ENCODE data around the gene PRAMEF4.
"Not testable (repeated sequence)": the region's sequence is repeated elsewhere in the genome, so short reads cannot be mapped to it uniquely, and the experiment has no call there.

The PRAMEF4 gene

GRCh38 chr1:12886101-12886500, at the start of gene PRAMEF4:
TSS of gene PRAMEF4 (minus strand) at chr1:12886201. CDS start at chr1:12883394, 2,807 bp downstream.
- not testable (repeated sequence) for H3K27me3 ChIP-seq (ENCODE audit: low read depth, low read length); H3K4me2 ChIP-seq (ENCODE audit: low read length); H3K36me3 ChIP-seq (replicated peaks; ENCODE audit: low read depth, low read length); H4K20me1 ChIP-seq (ENCODE audit: insufficient read depth, low read length); H3K9ac ChIP-seq (ENCODE audit: low read length); H3K9me3 ChIP-seq (ENCODE audit: insufficient read depth, low read length); H3K4me3 ChIP-seq (ENCODE audit: low read length); H2AFZ ChIP-seq (ENCODE audit: low read depth, low read length); H3K4me1 ChIP-seq (ENCODE audit: low read length); H3K27ac ChIP-seq (ENCODE audit: low read length); H3K79me2 ChIP-seq (ENCODE audit: low read length)

DNA sequence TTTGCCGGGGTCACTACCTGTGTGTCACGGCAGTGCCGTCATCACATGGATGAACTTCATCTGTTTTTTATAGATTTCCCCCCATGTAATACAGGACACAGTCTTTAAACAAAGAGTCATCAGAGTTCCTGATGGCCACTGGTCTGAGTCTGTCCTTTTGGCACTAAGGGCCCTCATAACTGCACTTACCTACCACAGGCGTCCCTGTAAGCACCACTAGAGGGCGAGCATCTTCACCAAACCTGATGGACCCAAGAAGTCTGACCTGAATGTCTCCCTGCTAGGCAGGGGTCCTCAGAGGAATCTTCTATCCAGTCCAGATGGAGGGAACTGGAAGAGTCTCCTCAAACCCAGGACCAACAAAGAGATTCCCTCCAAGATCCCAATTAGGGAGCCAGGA, 38.4 kb upstream of the PRAMEF4 start:
- not testable (repeated sequence) for H3K9me3 ChIP-seq (ENCODE audit: insufficient read depth, low read length); H3K9ac ChIP-seq (ENCODE audit: low read length); H2AFZ ChIP-seq (ENCODE audit: low read depth, low read length); H4K20me1 ChIP-seq (ENCODE audit: insufficient read depth, low read length); H3K27ac ChIP-seq (ENCODE audit: low read length); H3K36me3 ChIP-seq (replicated peaks; ENCODE audit: low read depth, low read length); H3K79me2 ChIP-seq (ENCODE audit: low read length); H3K27me3 ChIP-seq (ENCODE audit: low read depth, low read length); H3K4me3 ChIP-seq (ENCODE audit: low read length); H3K4me2 ChIP-seq (ENCODE audit: low read length); H3K4me1 ChIP-seq (ENCODE audit: low read length)

- H3K4me2 ChIP-seq (ENCODE audit: low read length); H3K27ac ChIP-seq (ENCODE audit: low read length); H3K9ac ChIP-seq (ENCODE audit: low read length); H3K9me3 ChIP-seq (ENCODE audit: insufficient read depth, low read length); H2AFZ ChIP-seq (ENCODE audit: low read depth, low read length); H3K4me3 ChIP-seq (ENCODE audit: low read length); H4K20me1 ChIP-seq (ENCODE audit: insufficient read depth, low read length); H3K36me3 ChIP-seq (replicated peaks; ENCODE audit: low read depth, low read length); H3K4me1 ChIP-seq (ENCODE audit: low read length); H3K79me2 ChIP-seq (ENCODE audit: low read length); H3K27me3 ChIP-seq (ENCODE audit: low read depth, low read length): not testable (repeated sequence)
These were observed 35.7 kb upstream of the PRAMEF4 start for GRCh38 chr1:12921749-12922148.

- H3K9me3 ChIP-seq (ENCODE audit: insufficient read depth, low read length); H3K4me1 ChIP-seq (ENCODE audit: low read length); H2AFZ ChIP-seq (ENCODE audit: low read depth, low read length); H3K79me2 ChIP-seq (ENCODE audit: low read length); H3K27ac ChIP-seq (ENCODE audit: low read length); H3K27me3 ChIP-seq (ENCODE audit: low read depth, low read length); H3K9ac ChIP-seq (ENCODE audit: low read length); H4K20me1 ChIP-seq (ENCODE audit: insufficient read depth, low read length); H3K4me2 ChIP-seq (ENCODE audit: low read length); H3K36me3 ChIP-seq (replicated peaks; ENCODE audit: low read depth, low read length); H3K4me3 ChIP-seq (ENCODE audit: low read length): not testable (repeated sequence)
These were observed 30.3 kb upstream of the PRAMEF4 start, which contains the start of gene PRAMEF7 for GRCh38 chr1:12916310-12916709. TSS of gene PRAMEF7 (plus strand) at chr1:12916610. CDS start at chr1:12917693, 1,083 bp downstream.

GRCh38 chr1:12903793-12904572, 18.0 kb upstream of the PRAMEF4 start:
- not testable (repeated sequence) for H3K4me3 ChIP-seq (ENCODE audit: low read length); H3K4me1 ChIP-seq (ENCODE audit: low read length); H4K20me1 ChIP-seq (ENCODE audit: insufficient read depth, low read length); H3K9ac ChIP-seq (ENCODE audit: low read length); H3K36me3 ChIP-seq (replicated peaks; ENCODE audit: low read depth, low read length); H3K79me2 ChIP-seq (ENCODE audit: low read length); H3K4me2 ChIP-seq (ENCODE audit: low read length); H2AFZ ChIP-seq (ENCODE audit: low read depth, low read length); H3K27me3 ChIP-seq (ENCODE audit: low read depth, low read length); H3K9me3 ChIP-seq (ENCODE audit: insufficient read depth, low read length); H3K27ac ChIP-seq (ENCODE audit: low read length)

DNA sequence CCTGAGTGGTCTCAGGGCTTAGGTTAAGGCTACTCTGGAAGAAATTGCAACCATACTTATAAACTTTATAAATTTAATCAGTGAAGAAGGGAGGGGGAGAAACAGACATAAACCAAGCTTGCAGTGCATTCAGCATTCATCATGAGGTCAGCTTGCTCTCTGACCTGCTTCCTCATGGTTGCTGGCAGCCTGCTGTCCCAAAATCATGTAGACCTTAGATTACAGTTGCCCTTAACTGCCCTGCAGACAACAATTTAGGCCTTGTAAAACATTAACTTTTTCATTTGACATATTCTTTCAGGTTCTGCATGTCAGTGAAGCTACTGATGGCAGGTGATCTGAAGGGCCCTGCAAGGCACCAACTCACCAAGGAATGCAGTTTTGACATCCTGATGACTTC, 13.2 kb upstream of the PRAMEF4 start:
- not testable (repeated sequence) for H3K4me3 ChIP-seq (ENCODE audit: low read length); H3K9ac ChIP-seq (ENCODE audit: low read length); H4K20me1 ChIP-seq (ENCODE audit: insufficient read depth, low read length); H3K4me2 ChIP-seq (ENCODE audit: low read length); H3K9me3 ChIP-seq (ENCODE audit: insufficient read depth, low read length); H3K27ac ChIP-seq (ENCODE audit: low read length); H3K27me3 ChIP-seq (ENCODE audit: low read depth, low read length); H3K36me3 ChIP-seq (replicated peaks; ENCODE audit: low read depth, low read length); H3K4me1 ChIP-seq (ENCODE audit: low read length); H2AFZ ChIP-seq (ENCODE audit: low read depth, low read length); H3K79me2 ChIP-seq (ENCODE audit: low read length)

- H3K36me3 ChIP-seq (replicated peaks; ENCODE audit: low read depth, low read length); H3K27me3 ChIP-seq (ENCODE audit: low read depth, low read length); H3K4me3 ChIP-seq (ENCODE audit: low read length); H3K9ac ChIP-seq (ENCODE audit: low read length); H3K9me3 ChIP-seq (ENCODE audit: insufficient read depth, low read length); H3K4me1 ChIP-seq (ENCODE audit: low read length); H3K4me2 ChIP-seq (ENCODE audit: low read length); H3K79me2 ChIP-seq (ENCODE audit: low read length); H3K27ac ChIP-seq (ENCODE audit: low read length); H4K20me1 ChIP-seq (ENCODE audit: insufficient read depth, low read length); H2AFZ ChIP-seq (ENCODE audit: low read depth, low read length): not testable (repeated sequence)
These were observed 12.2 kb upstream of the PRAMEF4 start, which contains the start of gene PRAMEF10 for GRCh38 chr1:12898170-12898569. TSS of gene PRAMEF10 (minus strand) at chr1:12898270. CDS start at chr1:12895847, 2,423 bp downstream.

- not testable (repeated sequence) for H3K4me3 ChIP-seq (ENCODE audit: low read length); H3K9me3 ChIP-seq (ENCODE audit: insufficient read depth, low read length); H3K4me2 ChIP-seq (ENCODE audit: low read length); H3K27me3 ChIP-seq (ENCODE audit: low read depth, low read length); H4K20me1 ChIP-seq (ENCODE audit: insufficient read depth, low read length); H3K36me3 ChIP-seq (replicated peaks; ENCODE audit: low read depth, low read length); H3K27ac ChIP-seq (ENCODE audit: low read length); H3K4me1 ChIP-seq (ENCODE audit: low read length); H3K9ac ChIP-seq (ENCODE audit: low read length); H2AFZ ChIP-seq (ENCODE audit: low read depth, low read length); H3K79me2 ChIP-seq (ENCODE audit: low read length)
These were observed 7.5 kb downstream of the PRAMEF4 start for GRCh38 chr1:12878453-12878852.

DNA sequence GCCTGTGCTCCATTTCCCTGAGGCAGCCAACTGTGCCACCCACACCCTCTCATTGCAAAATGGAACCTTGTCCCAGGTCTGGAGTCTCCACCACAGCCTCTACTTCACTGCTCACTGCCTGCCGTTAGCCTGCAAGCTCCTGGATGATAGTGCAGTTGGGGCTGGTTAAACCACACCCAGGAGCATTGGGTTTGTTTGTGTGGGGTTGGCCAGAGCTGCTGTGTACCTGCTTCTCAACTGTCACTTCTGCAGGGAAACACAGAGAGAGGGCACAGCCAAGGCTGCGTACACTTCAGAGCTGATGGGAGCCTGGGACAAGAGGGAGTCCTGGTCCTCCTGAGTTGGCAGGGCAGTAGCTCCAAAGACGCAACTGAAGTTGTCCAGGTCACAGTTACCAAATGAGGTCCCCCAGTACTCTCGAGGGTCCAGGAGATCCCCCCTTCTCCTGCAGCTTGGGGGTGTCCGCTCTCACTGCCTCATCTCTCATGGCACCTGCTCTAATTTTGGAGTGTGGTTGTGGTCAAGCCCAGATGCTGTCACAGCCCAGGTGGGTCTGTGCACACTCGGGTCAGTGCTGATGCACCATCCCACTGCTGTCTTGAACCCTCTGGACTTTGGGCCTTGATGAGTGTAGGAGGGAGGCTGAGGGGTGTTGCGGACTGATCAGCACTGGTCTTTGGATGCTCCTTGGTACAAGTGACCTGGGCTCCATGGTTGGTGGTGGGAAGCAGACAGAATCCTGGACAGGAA, 22.7 kb downstream of the PRAMEF4 start:
- H3K79me2 ChIP-seq (ENCODE audit: low read length); H3K27ac ChIP-seq (ENCODE audit: low read length); H3K27me3 ChIP-seq (ENCODE audit: low read depth, low read length); H3K4me2 ChIP-seq (ENCODE audit: low read length); H3K9me3 ChIP-seq (ENCODE audit: insufficient read depth, low read length); H3K9ac ChIP-seq (ENCODE audit: low read length); H3K4me1 ChIP-seq (ENCODE audit: low read length); H2AFZ ChIP-seq (ENCODE audit: low read depth, low read length); H3K36me3 ChIP-seq (replicated peaks; ENCODE audit: low read depth, low read length); H3K4me3 ChIP-seq (ENCODE audit: low read length); H4K20me1 ChIP-seq (ENCODE audit: insufficient read depth, low read length): not testable (repeated sequence)

Data from OCI-LY3 (cell line).